Nucleus accumbens (tissue), 56 donors: ENCODE data around the gene MAPK1.
A peak's percentile ranks its signal among the peaks of the same experiment; 100 is the strongest.
"Not testable (repeated sequence)": the region's sequence is repeated elsewhere in the genome, so short reads cannot be mapped to it uniquely, and the experiment has no call there.

Experiments
- DNase-seq, 56 donors: peaks; one replicate each; lab custom pipeline; 2025; lab: John Stamatoyannopoulos, UW

Gene MAPK1

DNA sequence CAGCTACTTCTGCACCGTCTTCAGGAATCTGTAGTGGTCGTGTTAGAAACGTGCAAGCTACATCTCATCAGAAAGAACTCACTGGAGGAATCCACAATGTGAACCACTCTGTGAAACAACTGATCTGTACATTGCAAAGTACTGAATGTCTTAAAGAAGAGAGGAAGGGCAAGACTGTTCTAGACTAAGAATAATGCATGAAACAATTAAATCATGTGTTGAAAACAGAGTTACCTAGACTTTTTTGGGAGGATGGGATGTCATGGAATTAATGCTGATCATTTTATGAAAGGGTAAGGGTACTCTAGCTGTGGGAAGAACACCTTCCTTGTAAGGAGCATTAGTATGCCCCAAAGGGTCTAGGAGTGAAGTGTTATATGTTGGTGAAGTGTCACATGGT, 71.2 kb downstream of the MAPK1 start:
- DNase-seq: no peak

DNA sequence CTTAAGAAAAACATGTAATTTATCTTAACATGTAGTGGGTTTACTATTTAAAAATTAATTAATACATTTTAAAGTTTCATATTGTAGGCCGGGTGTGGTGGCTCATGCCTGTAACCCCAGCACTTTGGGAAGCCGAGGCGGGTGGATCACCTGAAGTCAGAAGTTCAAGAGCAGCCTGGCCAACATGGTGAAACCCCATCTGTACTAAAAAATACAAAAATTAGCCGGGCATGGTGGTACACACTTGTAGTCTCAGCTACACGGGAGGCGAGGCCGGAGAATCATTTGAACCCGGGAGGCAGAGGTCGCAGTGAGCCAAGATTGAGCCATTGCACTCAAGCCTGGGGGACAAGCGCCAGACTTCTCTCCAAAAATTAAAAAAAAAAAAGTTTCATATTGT, 73.7 kb downstream of the MAPK1 start:
- DNase-seq: not testable (repeated sequence)

DNA sequence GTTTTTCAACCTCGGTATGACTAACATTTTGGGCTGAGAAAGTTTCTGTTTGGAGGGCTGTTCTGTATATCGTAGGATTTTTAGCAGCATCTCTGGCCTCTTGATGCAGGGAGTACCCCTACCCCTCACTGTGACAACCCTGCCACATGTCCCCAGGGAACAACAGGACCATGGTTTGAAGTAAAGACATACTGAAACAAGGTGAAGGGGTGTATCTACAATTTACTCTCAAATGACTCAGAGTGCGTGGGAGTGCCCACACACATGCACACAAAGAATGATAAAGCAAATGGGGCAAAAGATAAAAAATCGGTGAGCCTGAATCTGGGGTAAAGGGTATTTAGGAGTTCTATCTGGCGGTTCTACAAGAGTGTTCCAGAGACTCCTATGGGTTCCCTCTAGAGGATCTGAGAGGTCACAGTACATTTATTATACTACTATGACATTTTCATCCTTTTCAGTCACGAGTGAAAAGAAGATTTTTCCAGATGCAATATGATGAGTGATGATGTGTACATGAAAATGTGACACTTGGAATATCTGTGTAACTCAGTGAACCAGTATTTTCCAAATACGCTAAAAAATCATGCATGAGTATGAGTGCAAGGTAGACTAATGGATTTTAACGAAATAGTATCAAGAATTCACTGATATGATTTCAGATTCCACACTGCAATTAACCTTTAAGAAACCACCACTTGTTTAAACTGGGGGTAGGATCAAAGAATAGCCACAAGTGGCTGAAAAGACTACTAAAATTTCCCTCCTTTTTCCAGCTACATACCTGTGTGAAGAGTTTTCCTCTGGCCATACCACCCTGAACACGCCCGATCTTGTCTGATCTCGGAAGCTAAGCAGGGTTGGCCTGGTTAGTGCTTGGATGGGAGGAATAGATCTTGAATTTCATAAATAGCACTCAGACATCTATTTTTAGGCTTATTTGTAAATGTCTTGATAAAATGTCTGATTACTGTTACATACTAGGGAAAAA, 75.5 kb downstream of the MAPK1 start:
- peak in 7 of 56 donors; percentile 5 to 46 (median 14) for DNase-seq

DNA sequence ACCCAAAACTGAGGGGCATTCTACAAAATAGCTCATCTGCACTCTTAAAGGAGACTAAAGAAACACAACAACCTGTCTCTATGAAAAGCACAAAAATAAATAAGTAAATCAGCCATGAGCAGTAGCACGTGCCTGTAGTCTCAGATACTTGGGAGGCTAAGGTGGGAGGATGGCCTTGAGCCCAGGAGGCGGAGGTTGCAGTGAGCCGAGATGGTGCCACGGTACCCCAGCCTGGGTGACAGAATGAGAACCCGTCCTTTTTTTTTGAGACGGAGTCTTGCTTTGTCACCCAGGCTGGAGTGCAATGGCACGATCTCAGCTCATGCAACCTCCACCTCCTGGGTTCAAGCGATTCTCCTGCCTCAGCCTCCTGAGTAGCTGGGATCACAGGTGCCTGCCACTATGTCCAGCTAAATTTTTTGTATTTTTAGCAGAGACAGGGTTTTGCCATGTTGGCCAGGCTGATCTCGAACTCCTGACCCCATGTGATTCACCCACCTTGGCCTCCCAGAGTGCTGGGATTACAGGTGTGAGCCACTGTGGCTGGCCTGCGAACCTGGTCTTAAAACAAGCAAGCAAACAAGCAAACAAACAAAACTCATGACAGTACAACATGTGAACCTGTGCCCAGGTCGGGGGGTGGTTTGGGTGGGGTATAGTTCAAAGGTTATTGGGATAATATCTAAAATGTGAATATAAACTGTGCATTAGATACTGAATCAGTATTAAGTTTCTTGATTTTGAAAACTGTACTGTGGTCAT, 76.4 kb downstream of the MAPK1 start:
- not testable (repeated sequence) for DNase-seq

DNA sequence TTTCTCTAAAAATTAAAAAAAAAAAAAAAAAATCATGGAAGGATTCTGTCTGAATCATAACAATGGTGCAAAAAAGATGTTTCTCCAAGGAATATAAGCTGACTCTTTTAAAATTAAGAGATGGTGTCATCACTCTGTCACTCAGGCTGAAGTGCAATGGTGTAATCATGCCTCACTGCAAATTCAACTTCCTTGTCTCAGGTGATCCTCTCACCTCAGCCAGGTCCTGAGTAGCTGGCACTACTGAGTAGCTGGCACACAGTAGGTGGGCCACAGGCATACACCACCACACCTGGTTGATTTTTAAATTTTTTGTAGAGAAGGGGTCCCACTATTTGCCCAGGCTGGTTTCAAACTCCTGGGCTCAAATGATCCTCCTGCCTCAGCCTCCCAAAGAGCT, 77.1 kb downstream of the MAPK1 start:
- DNase-seq: no peak

DNA sequence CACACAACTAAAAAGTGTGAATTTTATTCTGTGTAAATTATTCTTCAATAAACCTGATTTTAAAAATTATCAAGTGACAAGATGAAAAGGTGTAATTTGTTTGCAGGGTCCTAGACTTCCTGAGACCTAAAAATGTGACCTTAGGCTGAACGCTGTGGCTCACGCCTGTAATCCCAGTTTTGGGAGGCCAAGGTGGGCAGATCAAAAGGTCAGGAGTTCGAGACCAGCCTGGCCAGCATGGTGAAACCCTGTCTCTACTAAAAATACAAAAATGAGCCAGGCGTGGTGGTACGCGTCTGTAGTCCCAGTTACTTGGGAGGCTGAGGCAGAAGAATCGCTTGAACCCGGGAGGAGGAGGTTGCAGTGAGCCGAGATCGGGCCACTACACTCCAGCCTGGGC, 79.9 kb downstream of the MAPK1 start:
- DNase-seq: not testable (repeated sequence)

DNA sequence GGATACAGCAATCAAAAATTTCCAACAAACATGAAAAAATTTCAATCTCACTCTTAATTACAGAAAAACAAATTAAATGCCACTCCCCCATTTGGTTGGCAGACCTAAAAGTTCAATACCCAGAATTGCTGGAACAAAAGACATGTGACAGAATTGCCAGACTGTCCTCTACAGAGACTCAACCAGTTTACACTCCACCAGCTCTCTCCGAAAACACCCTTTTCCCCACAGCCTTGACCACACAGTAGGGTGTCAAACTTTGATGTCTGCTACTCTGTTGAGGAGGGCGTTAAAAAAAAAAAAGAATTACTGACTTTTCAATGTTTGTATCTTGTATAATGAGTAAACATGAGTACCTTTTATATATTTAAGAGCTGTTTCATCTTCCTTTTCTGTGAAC, 87.2 kb downstream of the MAPK1 start:
- DNase-seq: no peak

DNA sequence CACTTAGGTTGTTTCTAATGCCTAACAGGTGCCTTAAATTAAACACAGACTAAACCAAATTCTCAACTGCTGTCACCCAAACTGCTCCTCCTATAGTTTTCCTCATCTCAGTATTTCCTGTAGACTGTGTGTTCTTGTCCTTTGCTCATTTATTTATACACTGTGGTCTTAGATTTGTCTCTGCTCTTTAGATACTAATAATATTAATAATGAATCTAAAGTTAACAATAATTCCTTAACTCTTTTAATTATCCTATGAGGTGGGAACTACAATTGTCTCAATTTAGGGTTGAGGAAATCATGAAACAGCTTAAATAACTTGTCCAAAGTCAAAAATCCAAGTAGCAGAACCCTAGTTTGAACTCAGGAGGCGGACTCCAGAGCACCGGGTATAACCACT, 88.0 kb downstream of the MAPK1 start:
- DNase-seq: no peak

DNA sequence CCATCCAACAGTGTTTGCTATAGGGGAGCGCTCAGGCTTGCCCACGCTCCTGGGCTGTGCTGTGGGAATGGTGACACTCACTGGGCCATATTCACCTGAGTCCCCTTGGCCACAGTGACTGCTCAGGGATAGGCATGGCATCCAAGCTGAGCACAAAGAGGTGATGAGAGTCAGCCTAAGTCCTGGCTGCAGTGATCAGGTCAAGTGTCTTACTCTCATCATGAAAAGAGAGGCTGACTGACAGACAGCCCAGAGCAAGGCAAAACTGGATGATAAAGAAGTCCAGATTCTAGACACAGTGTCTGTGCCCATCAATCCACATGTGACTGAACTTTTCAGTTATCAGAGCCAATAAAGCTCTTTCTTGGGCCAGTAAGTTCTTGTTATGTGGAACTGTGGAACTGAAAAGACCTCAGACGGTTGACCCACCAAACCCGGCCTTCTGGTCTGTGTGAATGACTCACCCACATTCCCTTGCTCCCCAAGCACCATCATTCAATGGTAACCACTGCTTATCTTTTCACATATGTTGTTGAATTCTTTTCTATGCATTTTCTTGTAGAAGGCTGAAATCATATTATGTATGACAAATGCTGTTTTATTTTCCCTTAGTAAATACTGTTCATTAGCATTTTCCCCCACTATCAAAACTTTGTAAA, 88.6 kb downstream of the MAPK1 start:
- DNase-seq: no peak

DNA sequence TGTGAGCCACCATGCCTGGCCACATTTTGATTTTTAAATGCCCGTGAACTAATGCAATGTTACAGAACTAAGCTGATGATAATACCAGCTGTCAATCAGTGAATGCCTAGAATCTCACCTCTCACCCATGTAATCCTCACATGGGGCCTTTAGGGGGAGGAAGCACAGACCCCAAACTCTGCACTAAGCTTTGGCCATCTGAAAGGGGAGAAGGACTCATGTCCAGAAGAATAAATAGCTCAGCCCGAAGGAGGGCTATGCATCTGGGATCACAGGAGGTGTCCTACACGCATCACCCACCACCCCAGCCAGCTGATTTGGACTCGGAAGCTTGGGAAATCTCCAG, 95.8 kb downstream of the MAPK1 start:
- DNase-seq: no peak

DNA sequence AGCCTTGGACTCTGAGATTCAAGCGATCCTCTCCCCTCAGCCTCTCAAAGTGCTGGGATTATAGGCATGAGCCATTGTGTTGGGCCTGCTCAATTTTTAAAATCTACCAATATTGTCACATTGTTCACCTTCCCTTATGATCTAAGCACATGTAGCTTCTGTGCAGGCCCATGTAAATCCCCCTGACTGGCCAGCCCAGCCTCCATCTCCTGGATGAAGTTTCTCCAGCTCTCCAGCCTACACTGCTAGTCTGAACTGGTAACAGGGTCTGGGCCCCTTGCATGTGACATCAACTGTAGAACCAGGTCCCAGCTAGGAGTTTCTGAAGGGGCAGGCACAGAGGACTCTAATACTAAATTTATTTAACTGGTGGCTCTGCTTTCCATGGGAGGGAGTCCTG, 99.0 kb downstream of the MAPK1 start:
- DNase-seq: no peak

DNA sequence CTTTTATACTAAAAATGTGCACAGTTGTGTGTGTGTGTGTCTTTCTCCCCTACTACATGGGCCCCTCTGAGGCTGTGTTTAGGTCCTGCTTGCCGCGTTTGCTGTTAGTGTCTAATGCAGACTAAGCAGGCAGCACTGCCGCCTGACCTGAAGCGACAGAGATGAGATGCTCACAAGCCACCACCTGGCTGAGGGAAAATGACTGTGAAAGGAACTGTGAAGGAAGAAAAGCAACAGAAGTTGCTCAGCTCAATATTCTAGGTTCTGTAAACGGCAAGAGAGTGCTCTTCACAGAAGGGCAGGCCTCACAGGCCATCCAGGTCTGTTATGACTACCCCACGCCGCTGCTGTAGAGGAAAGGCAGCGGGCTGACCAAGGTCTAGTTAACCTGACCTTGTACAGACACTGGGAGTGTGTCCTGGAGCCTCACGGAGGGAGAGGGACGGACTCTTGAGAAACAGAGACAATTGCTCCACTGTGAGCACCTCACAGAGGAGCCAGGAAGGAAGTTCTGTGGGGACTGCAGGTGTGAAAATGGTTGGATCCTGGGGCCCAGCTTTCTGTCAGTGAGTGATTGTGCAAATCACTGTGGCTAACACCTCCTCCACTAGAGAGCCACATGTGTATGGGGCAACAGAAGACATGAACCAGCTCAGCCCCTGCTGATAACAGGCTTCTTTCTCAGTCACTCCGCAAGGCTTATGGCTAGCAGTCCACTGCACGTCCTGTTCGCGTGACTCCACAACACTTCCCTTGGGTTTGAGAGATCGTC, 100.6 kb downstream of the MAPK1 start:
- no peak for DNase-seq

DNA sequence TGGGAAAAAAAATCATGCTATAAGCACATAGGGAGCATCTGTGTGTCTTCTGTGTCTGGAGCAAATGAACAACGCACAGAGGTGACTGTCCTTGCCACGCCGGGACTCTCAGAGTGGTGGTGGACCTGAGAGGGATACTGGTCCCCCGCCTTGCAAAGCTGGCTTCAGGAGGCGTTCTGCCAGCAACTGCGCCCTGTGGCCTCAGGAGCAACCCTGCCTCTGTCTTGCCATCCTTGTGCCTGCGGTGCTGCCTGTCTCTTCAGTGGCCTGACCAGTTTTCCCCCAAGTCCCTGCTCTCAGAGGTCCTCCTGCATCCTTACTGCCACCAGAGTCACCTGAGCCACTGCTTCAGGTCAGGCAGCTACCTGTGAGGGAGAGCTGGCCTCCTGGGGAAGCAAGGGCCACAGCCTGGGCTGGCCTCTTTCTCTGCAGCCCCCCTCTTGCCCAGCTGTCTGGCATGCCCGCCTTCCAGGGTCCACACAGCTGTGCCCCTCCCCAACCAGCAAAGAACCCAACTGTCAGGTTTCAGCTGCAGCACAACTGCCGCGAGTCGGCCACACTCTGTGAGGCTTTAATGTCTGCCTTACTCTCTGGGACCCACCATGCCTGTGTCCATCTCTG, 101.4 kb downstream of the MAPK1 start:
- no peak for DNase-seq

DNA sequence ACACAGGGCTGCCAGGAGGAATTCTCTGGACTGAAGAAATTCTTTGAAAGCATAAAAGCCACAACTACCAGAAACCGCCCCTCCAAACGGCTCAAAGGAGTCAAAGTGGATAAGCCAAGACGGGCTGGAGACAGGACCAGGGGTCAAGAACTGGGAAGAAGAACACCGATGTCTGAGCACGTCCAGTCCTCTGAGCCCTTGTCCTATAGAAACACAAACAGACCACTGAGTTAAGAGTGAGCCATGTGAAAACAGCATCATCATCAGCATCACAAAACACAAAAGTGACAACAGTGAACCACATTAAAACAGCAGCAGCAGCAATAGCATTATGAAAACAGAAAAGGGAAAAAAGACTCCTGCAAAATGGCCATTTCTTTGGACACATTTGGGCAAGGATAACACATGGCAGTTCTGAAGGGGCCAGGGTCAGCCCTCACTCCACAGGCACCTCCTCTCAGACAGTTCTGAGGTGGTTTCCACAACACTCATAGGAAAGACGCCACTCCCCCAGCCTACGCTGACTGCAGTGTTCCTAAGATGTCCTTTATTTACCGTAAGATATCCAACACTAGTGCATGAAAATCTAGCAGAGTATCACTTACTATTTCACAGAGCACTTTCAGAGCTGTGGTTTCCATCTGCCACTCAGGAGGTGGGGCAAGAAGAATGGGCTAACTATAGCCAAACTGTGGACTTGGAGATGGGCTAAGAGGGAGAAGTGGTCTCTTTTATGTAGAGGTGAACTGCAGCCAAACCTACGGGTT, 103.2 kb downstream of the MAPK1 start:
- no peak for DNase-seq

DNA sequence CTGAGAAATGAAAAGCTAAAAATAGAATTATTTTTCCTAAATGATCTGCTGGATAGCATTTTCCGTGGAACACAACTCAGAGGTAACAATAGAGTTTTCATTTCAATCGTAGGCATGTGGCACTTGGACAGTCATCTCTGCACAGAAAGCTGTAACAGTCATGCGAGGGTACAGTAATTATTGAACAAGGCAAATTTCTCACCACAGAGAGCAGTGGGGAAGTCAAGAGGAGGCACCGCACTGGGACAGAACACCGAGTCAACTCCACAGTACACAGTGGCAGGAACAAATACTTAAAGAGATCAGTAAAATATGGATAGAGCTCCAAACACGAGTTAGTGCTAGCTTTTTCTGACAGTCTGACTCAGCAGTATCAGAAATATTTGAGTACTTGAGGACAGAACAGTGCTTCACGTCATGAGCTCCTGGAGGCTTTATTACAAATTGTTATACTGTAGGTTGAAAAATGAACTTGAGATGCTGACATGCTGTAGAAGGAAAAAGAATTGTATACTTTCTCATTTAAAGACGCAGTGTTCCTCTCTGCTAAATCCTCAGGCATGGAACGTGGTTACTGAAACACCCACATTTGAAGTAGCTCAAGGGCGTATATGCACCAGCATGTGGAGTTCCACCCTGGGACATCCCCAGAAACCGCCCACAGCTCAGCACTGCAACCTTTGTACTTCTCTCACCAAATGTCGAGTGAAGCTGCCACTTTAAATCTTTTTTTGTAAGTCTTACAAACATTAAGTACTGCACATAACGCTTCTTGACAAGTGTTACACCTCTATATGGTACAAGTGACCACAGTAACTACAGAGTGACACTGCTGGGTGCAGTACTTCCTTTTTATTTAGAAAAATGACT, 104.5 kb downstream of the MAPK1 start:
- peak in 10 of 56 donors; percentile 18 to 53 (median 30) for DNase-seq

DNA sequence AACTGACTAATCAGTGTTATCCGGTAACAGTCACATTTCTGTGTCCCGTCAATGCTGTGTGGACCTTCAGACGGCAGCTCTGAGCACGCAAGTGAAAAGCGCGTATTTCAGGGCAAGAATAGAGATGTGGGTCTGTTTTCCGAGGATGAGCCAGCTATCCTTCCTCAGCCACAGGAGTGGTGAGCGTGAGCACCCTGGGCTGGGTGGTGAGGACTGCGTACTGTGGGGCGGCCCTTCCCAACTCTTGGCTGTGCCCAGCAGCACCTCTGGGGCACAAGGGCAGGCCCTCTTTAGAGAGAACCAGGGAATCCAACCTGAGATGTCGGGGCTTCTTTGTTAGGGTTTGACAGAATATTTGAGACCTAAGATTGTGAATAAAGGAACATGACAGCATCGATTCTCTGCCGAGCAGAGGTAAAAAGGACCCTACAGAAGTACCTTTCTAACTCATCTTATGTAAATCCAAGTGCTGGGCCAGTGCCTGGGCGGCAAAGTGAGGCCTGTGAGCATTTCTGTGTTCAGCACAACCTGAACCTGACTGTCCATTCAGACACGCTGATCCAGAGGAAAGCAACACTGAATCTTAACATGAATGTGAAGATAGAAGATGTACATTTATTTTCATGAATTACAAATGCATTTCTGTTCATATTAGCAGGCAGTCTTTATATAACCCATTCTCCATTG, 105.3 kb downstream of the MAPK1 start:
- DNase-seq: no peak

DNA sequence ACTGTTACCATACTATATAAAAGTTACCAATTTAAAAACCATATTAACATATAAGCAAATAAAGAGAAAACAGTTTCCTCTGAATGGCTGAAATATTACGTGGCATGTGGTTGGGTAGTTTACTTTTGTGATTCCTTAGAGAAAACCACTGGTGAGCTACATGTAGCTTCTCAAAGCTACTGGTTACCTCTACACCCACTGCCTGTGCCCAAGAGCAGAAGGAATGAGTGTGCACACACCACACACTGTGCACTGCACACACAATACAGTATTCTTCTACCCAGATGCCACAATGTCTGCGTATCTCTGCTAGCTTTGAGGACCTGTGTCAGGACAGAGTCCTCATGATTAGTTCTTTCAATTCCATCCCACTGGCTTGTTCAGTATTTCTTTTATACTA, 106.4 kb downstream of the MAPK1 start:
- no peak for DNase-seq

DNA sequence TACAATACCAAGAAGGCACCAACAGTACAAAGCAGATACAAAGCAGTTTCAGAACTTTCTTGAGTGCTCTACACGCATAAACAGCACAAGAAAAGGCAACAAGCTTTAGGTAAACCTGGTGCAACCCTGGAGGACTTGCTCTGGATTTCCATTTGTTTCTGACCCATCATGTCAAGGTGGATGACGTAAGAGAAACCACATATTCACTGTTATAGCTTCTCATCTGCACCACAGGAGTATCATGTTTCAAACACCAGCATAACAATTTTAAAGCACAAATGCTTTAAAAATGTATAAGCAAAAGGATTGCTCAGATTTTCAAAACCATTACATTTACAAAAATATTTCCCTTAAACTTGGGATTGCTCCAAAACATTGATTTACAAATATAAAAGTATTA, 106.8 kb downstream of the MAPK1 start:
- DNase-seq: no peak
